Gastrocnemius medialis (tissue), 4 donors: ENCODE measurements around the gene MTCH2. TPM values are rescaled to one million over a fixed set of nuclear protein-coding genes. Genes with fewer than 3 reads are reported as not detected.
A peak's percentile ranks its signal among the peaks of the same experiment; 100 is the strongest.

Experiments
- ATAC-seq, 2 donors: fragments of 150-250 bp; one replicate each; pipeline ENCODE4 v1.9.1; 2016
- DNase-seq, 2 donors: peaks; one replicate each; pipeline ENCODE4 v3.0.0-alpha.2; 2019
- H3K27ac ChIP-seq, 4 donors: fragments of 200-600 bp; sonication (generic); 1 replicate in 1 of 4; 2 replicates in 3 of 4; pipeline ENCODE4 v1.5.1; 2016 to 2018; ENCODE audit warnings: mild to moderate bottlenecking in 2 of 4, moderate library complexity in 1 of 4
- H3K27me3 ChIP-seq, 3 donors: fragments of 200-600 bp; sonication (generic) in 2 of 3; 1 replicate in 1 of 3; 2 replicates in 2 of 3; pipeline versions ENCODE4 v1.5.1 to v1.6.0; 2016 to 2019; ENCODE audit warnings: mild to moderate bottlenecking in 1 of 3, moderate library complexity in 1 of 3
- H3K36me3 ChIP-seq, 2 donors: fragments of 200-600 bp; sonication (generic) in 1 of 2; one replicate each; pipeline ENCODE4 v1.5.1; 2017 to 2018
- H3K4me1 ChIP-seq, 2 donors: fragments of 200-600 bp; sonication (generic) in 1 of 2; one replicate each; pipeline ENCODE4 v1.5.1; 2016 to 2017; ENCODE audit warnings: mild to moderate bottlenecking in 2 of 2
- H3K4me3 ChIP-seq, 4 donors: fragments of 200-600 bp; sonication (generic) in 3 of 4; 1 replicate in 1 of 4; 2 replicates in 3 of 4; pipeline ENCODE4 v1.5.1; 2016 to 2019; ENCODE audit warnings: mild to moderate bottlenecking in 2 of 4
- H3K9me3 ChIP-seq, 3 donors: fragments of 200-600 bp; sonication (generic) in 2 of 3; 1 replicate in 1 of 3; 2 replicates in 2 of 3; pipeline ENCODE4 v1.5.1; 2016 to 2019
- CTCF ChIP-seq, 5 experiments: fragments of 450-650 bp in 3 of 5; fragments of 200-600 bp in 2 of 5; sonication (generic) in 2 of 5; IDR thresholded peaks in 4 of 5; conservative IDR thresholded peaks in 1 of 5; 1 replicate in 4 of 5; 2 replicates in 1 of 5; pipeline ENCODE4 v1.5.1; 2016 to 2019; ENCODE audit warnings: antibody characterized with exemption in 5 of 5, mild to moderate bottlenecking in 3 of 5, moderate library complexity in 3 of 5
- POLR2A ChIP-seq, 2 donors: fragments of 450-650 bp; IDR thresholded peaks; one replicate each; pipeline ENCODE4 v1.6.1; 2017; ENCODE audit warnings: antibody characterized with exemption in 2 of 2, mild to moderate bottlenecking in 2 of 2, moderate library complexity in 2 of 2
- in situ Hi-C, 4 donors: fragments of 200-750 bp; cut with MboI; loops; one replicate each; pipeline versions ENCODE4 v1.15.0 to v1.8.0; 2017; ENCODE audit warnings: low sequenced_read_pairs in 4 of 4
- intact Hi-C: fragments of 100-400 bp; cut with DNase I; formaldehyde crosslinking; loops from one replicate; pipeline ENCODE4 v1.15.1; 2023; ENCODE audit warnings: low total_unique reads
- total RNA-seq, 4 donors: library from RNA; depleted of rRNA; stranded (reverse); fragments of >200 nt; gene quantifications; one replicate each; pipeline versions ENCODE4 v1.1.0 to v1.2.3, GENCODE V29; 2016

The MTCH2 gene
- total RNA-seq, 4 donors from 2014 or later, result 70.3 to 139 (median 85.6) TPM

DNA sequence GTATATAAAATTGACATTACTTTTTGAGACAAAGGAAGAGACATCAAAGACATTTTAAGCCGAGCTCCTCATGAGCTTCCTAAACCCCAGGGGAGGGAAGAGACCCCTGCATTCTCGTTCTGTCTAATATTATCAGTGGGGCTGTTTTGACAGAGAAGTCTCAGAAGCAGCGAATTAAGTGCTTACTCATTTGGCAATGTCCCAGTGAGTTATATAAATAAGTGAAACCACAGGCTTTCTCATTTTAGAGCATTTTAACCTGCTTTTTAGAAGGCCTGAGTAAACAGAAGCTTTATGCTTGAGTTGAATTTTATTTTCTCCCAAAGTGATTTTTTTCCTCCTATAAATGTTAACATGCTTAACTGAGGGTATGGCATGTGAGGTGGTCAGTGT is 24.9 kb downstream of the MTCH2 start:
- Histone ChIP-seq H3K4me3 (no peak overlapping the region), H3K9me3 (no peaks in the 10 kb centered on the region), H3K4me1 (no peaks in the 10 kb centered on the region), H3K27ac (no peak overlapping the region), H3K27me3 (no peaks in the 10 kb centered on the region), H3K36me3 (peaks cover 0 to 53% of the 10 kb centered on the region in 2 donors)
- intact Hi-C loops, result no loop called here
- ATAC-seq (no peak), DNase-seq (no peak)
- TF ChIP-seq POLR2A (IDR thresholded peaks at IDR 0.05) (no peak), CTCF (IDR thresholded peaks at IDR 0.05 in 4 of 5, conservative IDR thresholded peaks at IDR 0.05 in 1 of 5) (peak in 1 of 5 experiments; percentile 2)
- in situ Hi-C loops, result no loop called here

DNA sequence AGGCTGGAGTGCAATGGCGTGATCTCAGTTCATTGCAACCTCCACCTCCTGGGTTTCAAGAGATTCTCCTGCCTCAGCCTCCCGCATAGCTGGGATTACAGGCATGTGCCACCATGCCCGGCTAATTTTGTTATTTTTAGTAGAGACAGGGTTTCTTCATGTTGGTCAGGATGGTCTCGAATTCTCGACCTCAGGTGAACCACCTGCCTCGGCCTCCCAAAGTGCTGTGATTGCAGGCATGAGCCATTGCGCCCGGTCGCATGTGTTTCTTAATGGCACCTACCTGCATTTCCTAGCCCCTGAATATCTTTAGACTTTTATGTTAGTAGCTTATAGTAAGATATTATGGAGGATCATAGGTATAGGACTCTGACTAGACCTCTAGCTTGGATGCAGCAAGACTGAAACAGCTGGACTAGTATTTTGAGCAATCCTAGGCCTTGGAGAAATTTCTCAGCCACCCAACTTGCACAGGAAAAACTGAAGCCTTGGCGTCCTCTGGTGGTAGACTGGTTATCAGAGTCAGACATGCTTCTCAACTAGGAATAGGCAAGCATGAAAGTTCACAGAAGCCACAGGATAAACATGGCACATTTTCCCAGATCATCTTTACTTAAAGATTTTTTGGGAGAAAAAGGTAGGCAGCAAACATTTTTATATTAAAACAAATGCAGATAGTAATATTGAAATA is 25.5 kb downstream of the MTCH2 start:
- DNase-seq (peak in 1 of 2 donors; percentile 39), ATAC-seq (peak in 1 of 2 donors; percentile 72)
- in situ Hi-C loops, result no loop called here

GRCh38 chr11:47615249-47615648 is 27.1 kb downstream of the MTCH2 start:
- intact Hi-C loops (no loop called here), in situ Hi-C loops (no loop called here)
- H3K4me1 ChIP-seq, result peaks cover 0 to 8% of the 10 kb centered on the region in 2 donors
- ATAC-seq, result no peak
- H3K36me3 ChIP-seq, result peaks cover 0 to 32% of the 10 kb centered on the region in 2 donors
- H3K27ac ChIP-seq, result no peak overlapping the region
- TF ChIP-seq CTCF (IDR thresholded peaks at IDR 0.05 in 4 of 5, conservative IDR thresholded peaks at IDR 0.05 in 1 of 5) (no peak), POLR2A (IDR thresholded peaks at IDR 0.05) (no peak)
- no peak overlapping the region for H3K4me3 ChIP-seq
- no peaks in the 10 kb centered on the region for H3K9me3 ChIP-seq
- H3K27me3 ChIP-seq, result no peaks in the 10 kb centered on the region
- no peak for DNase-seq

More for the DNA sequence above, 25.5 kb downstream of the MTCH2 start:
- no peak overlapping the region for H3K4me3 ChIP-seq
- no peak overlapping the region for H3K27ac ChIP-seq
- no peaks in the 10 kb centered on the region for H3K9me3 ChIP-seq
- H3K27me3 ChIP-seq, result no peaks in the 10 kb centered on the region
- intact Hi-C loops, result no loop called here
- peaks cover 0 to 48% of the 10 kb centered on the region in 2 donors for H3K36me3 ChIP-seq
- H3K4me1 ChIP-seq, result no peaks in the 10 kb centered on the region
- TF ChIP-seq POLR2A (IDR thresholded peaks at IDR 0.05) (no peak), CTCF (IDR thresholded peaks at IDR 0.05 in 4 of 5, conservative IDR thresholded peaks at IDR 0.05 in 1 of 5) (peak; percentile 13 to 47 (median 23))

DNA sequence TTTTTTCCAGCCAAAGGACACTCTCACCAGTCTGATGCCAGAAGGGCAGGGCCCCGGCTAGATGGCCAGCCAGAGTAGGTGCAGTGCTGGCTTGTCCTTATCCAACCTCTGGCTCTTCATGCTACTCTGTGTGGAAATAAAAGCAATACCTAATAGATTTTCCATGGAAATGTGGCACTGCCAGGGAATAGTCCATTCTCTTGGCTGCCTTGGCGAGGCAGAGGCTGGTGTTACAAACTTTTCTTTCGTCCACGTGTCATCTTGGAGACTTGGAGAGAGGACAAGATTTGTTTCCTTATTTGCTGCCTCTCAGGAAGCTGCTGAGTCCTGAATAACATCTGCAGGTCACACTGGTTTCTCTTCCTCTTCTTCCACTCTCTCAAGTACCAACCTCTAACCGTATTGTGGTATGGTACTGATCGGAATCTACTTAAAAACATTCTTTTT is 31.0 kb downstream of the MTCH2 start:
- no peak for TF ChIP-seq POLR2A (IDR thresholded peaks at IDR 0.05)
- TF ChIP-seq CTCF (IDR thresholded peaks at IDR 0.05 in 4 of 5, conservative IDR thresholded peaks at IDR 0.05 in 1 of 5), result no peak
- DNase-seq (no peak), ATAC-seq (peak; percentile 39 to 52)
- Histone ChIP-seq H3K27ac (no peak overlapping the region), H3K4me1 (peaks cover 0 to 8% of the 10 kb centered on the region in 2 donors), H3K27me3 (no peaks in the 10 kb centered on the region), H3K4me3 (no peak overlapping the region), H3K9me3 (no peaks in the 10 kb centered on the region), H3K36me3 (no peaks in the 10 kb centered on the region)
- in situ Hi-C loops, result no loop called here
- intact Hi-C loops, result no loop called here
